Caco-2 (cell line): ENCODE measurements around the gene LRMDA. TPM values are rescaled to one million over a fixed set of nuclear protein-coding genes. Genes with fewer than 3 reads are reported as not detected.

ENCODE experiments used
- BruUV-seq: library from RNA; stranded (reverse); fragments of 400-500 nt; replicated peaks from 2 replicates; lab custom pipeline; 2021; lab: Mats Ljungman, UMichigan
- CTCF ChIA-PET: fragments of 300-600 bp; sonication (Branson Sonifier 250); formaldehyde crosslinking; loops from one replicate; lab custom pipeline; 2022; ENCODE audit warnings: antibody characterized with exemption; lab: Charles Lee
- POLR2A ChIA-PET: fragments of 300-600 bp; sonication (Branson Sonifier 250); formaldehyde crosslinking; loops from one replicate; lab custom pipeline; 2022; ENCODE audit warnings: antibody characterized with exemption; lab: Charles Lee
- DNase-seq, 2 experiments: peaks; one replicate each; pipeline versions ENCODE4 v3.0.0 to v3.0.0-alpha.2; 2020 to 2022
- H3K27me3 ChIP-seq: replicated peaks from 2 replicates; pipeline ENCODE4 v1.6.0; 2011; ENCODE audit warnings: low read length; ENCODE audit not compliant: control insufficient read depth, insufficient read depth
- H3K36me3 ChIP-seq: 2 replicates; pipeline ENCODE4 v1.5.1; 2011; ENCODE audit warnings: low read length; ENCODE audit not compliant: control insufficient read depth, insufficient read depth
- H3K4me1 ChIP-seq: fragments of 250-450 bp; sonication (Bioruptor Pico); 2 replicates; pipeline ENCODE4 v1.5.1; 2020; ENCODE audit warnings: mild to moderate bottlenecking
- H3K4me3 ChIP-seq: 2 replicates; pipeline ENCODE4 v1.5.1; 2011; ENCODE audit warnings: low read depth, mild to moderate bottlenecking, control low read depth, low read length
- H3K9me3 ChIP-seq: fragments of 250-450 bp; sonication (Bioruptor Pico); 2 replicates; pipeline ENCODE4 v1.5.1; 2020; ENCODE audit warnings: mild to moderate bottlenecking, moderate library complexity
- H3K27ac Mint-ChIP-seq: one replicate; pipeline ENCODE4 v1.8.0; 2022; ENCODE audit warnings: mixed read lengths; ENCODE audit not compliant: unreplicated experiment
- H3K27me3 Mint-ChIP-seq: one replicate; pipeline ENCODE4 v1.8.0; 2022; ENCODE audit warnings: mixed read lengths; ENCODE audit not compliant: insufficient read depth, unreplicated experiment
- H3K36me3 Mint-ChIP-seq: one replicate; pipeline ENCODE4 v1.8.0; 2022; ENCODE audit warnings: mild to moderate bottlenecking, mixed read lengths; ENCODE audit not compliant: insufficient read depth, unreplicated experiment
- H3K4me1 Mint-ChIP-seq: one replicate; pipeline ENCODE4 v1.8.0; 2022; ENCODE audit warnings: low read depth, mixed read lengths; ENCODE audit not compliant: unreplicated experiment
- H3K4me3 Mint-ChIP-seq: one replicate; pipeline ENCODE4 v1.8.0; 2022; ENCODE audit warnings: mild to moderate bottlenecking, moderate library complexity, mixed read lengths; ENCODE audit not compliant: unreplicated experiment
- H3K9me3 Mint-ChIP-seq: one replicate; pipeline ENCODE4 v1.8.0; 2022; ENCODE audit warnings: mixed read lengths; ENCODE audit not compliant: unreplicated experiment
- intact Hi-C: fragments of 100-400 bp; cut with micrococcal nuclease; formaldehyde crosslinking; loops from one replicate; pipeline ENCODE4 v1.10.0; 2022; ENCODE audit not compliant: unreplicated experiment
- total RNA-seq: library from RNA; stranded (reverse); gene quantifications from 2 replicates; pipeline ENCODE4 v1.2.3, GENCODE V29; 2022
- TF ChIP-seq, protein P1 (sequence below), 2 experiments: fragments of 200-600 bp in 1 of 2; IDR thresholded peaks; 1 replicate in 1 of 2; 2 replicates in 1 of 2; pipeline versions ENCODE4 v1.5.1 to v1.8.0; 2011 to 2022; ENCODE audit warnings: antibody characterized with exemption in 1 of 2, control low read depth in 1 of 2, inconsistent platforms in 1 of 2, low read depth in 1 of 2, low read length in 1 of 2, mild to moderate bottlenecking in 1 of 2, moderate library complexity in 1 of 2; ENCODE audit not compliant: insufficient read depth in 1 of 2, severe bottlenecking in 1 of 2, unreplicated experiment in 1 of 2

The LRMDA gene
- total RNA-seq, 1 experiment from 2014 or later = 18.5 TPM

DNA sequence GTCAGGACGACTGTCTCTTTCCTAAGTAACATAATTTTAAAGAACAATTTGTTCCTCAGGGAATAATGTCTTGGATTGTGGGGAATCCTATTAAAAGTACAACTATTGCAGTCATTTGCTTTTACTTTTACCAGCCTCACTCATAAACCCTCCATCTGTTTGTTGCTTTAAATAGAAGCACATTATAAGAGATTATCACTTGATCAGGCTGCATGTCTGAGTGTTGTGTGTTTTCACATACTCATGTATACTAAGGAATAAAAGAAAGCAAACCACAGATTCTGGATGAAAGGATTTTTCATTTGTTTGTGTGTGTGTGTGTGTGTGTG lies 1128.4 kb downstream of the LRMDA start:
- ChIA-PET CTCF (no interaction called here), POLR2A (no interaction called here)
- Mint-ChIP-seq H3K4me3 (no peak overlapping the region), H3K36me3 (no peaks in the 10 kb centered on the region), H3K27me3 (no peaks in the 10 kb centered on the region), H3K4me1 (no peaks in the 10 kb centered on the region), H3K9me3 (no peaks in the 10 kb centered on the region), H3K27ac (no peak overlapping the region)
- Histone ChIP-seq H3K36me3 (no peaks in the 10 kb centered on the region), H3K27me3 (no peaks in the 10 kb centered on the region), H3K4me1 (peaks cover 4% of the 10 kb centered on the region; the same call in 1 of the 2 replicates), H3K9me3 (no peaks in the 10 kb centered on the region), H3K4me3 (no peak overlapping the region)
- TF ChIP-seq, protein P1, sequence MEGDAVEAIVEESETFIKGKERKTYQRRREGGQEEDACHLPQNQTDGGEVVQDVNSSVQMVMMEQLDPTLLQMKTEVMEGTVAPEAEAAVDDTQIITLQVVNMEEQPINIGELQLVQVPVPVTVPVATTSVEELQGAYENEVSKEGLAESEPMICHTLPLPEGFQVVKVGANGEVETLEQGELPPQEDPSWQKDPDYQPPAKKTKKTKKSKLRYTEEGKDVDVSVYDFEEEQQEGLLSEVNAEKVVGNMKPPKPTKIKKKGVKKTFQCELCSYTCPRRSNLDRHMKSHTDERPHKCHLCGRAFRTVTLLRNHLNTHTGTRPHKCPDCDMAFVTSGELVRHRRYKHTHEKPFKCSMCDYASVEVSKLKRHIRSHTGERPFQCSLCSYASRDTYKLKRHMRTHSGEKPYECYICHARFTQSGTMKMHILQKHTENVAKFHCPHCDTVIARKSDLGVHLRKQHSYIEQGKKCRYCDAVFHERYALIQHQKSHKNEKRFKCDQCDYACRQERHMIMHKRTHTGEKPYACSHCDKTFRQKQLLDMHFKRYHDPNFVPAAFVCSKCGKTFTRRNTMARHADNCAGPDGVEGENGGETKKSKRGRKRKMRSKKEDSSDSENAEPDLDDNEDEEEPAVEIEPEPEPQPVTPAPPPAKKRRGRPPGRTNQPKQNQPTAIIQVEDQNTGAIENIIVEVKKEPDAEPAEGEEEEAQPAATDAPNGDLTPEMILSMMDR (IDR thresholded peaks at IDR 0.05; ENCODE audit: insufficient read depth in 1 of 2, low read depth in 1 of 2, low read length in 1 of 2, severe bottlenecking in 1 of 2, unreplicated experiment in 1 of 2) = no peak
- intact Hi-C loops = no loop called here
- no TSS peak for BruUV-seq
- no peak for DNase-seq

DNA sequence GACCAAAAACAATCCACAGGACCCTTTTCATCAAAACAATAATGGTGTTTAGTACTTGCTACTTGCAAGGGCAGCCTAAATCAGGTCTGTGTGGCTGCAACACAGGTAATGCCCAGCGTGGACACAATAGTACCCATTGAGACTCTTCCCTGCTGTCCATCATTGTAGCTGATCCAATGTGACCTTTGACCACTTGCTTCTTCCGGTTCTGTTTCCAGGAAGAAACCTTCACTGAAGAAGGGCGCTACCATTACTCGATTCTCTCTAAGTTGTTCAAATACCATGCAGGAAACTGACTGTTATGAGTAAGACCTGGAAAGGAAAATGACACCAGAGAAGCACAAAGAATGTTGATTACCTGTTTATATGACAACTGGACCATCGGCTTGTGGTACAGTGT lies 1128.9 kb downstream of the LRMDA start:
- Histone ChIP-seq H3K9me3 (no peaks in the 10 kb centered on the region), H3K27me3 (no peaks in the 10 kb centered on the region), H3K36me3 (no peaks in the 10 kb centered on the region), H3K4me3 (no peak overlapping the region), H3K4me1 (peaks cover 4% of the 10 kb centered on the region; the same call in 1 of the 2 replicates)
- intact Hi-C loops = no loop called here
- BruUV-seq = no TSS peak
- Mint-ChIP-seq H3K27ac (no peak overlapping the region), H3K4me3 (no peak overlapping the region), H3K9me3 (no peaks in the 10 kb centered on the region), H3K27me3 (no peaks in the 10 kb centered on the region), H3K4me1 (no peaks in the 10 kb centered on the region), H3K36me3 (no peaks in the 10 kb centered on the region)
- ChIA-PET POLR2A (no interaction called here), CTCF (no interaction called here)
- TF ChIP-seq, protein P1 (IDR thresholded peaks at IDR 0.05; ENCODE audit: insufficient read depth in 1 of 2, low read depth in 1 of 2, low read length in 1 of 2, severe bottlenecking in 1 of 2, unreplicated experiment in 1 of 2) = no peak
- no peak for DNase-seq

DNA sequence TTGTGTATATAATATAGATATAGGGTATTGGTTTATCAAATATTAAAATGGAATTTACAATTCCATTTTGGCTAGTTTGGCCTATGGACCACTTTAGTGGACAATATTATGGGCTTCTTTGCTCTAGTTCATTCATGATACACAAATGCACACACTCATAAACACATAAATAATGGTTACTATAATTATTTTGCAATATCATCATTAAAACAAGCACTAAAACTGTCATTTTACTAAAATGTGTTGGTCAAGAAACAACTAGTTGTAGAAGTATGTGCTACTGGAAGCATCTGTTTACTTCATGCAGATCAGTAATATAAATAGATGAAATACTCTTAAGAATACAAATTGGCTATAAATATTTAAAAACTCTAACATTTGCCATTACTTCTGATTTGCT lies 1131.9 kb downstream of the LRMDA start:
- POLR2A ChIA-PET = no interaction called here
- peaks cover 3% of the 10 kb centered on the region; the same call in 1 of the 2 replicates for H3K4me1 ChIP-seq
- no peaks in the 10 kb centered on the region for H3K36me3 ChIP-seq
- CTCF ChIA-PET = no interaction called here
- no peaks in the 10 kb centered on the region for H3K27me3 Mint-ChIP-seq
- H3K9me3 ChIP-seq = no peaks in the 10 kb centered on the region
- H3K36me3 Mint-ChIP-seq = no peaks in the 10 kb centered on the region
- peaks cover 11% of the 10 kb centered on the region for H3K9me3 Mint-ChIP-seq
- BruUV-seq = no TSS peak
- TF ChIP-seq, protein P1 (IDR thresholded peaks at IDR 0.05; ENCODE audit: insufficient read depth in 1 of 2, low read depth in 1 of 2, low read length in 1 of 2, severe bottlenecking in 1 of 2, unreplicated experiment in 1 of 2) = no peak
- no peak for DNase-seq
- no peaks in the 10 kb centered on the region for H3K27me3 ChIP-seq
- no peaks in the 10 kb centered on the region for H3K4me1 Mint-ChIP-seq
- no peak overlapping the region for H3K4me3 ChIP-seq
- no peak overlapping the region for H3K4me3 Mint-ChIP-seq
- H3K27ac Mint-ChIP-seq = no peak overlapping the region
- intact Hi-C loops = no loop called here
